Endothelial cell (in vitro differentiated cells): ENCODE measurements around the gene PRKCI. TPM values are rescaled to one million over a fixed set of nuclear protein-coding genes. Genes with fewer than 3 reads are reported as not detected.

ENCODE experiments used
- DNase-seq: peaks from one replicate; pipeline ENCODE4 v3.0.0; 2021; ENCODE audit warnings: low spot score
- H3K27ac Mint-ChIP-seq: one replicate; pipeline ENCODE4 v1.8.0; 2021; ENCODE audit warnings: mixed read lengths, inconsistent platforms; ENCODE audit not compliant: unreplicated experiment
- H3K27me3 Mint-ChIP-seq: one replicate; pipeline ENCODE4 v1.8.0; 2021; ENCODE audit warnings: mild to moderate bottlenecking, moderate library complexity, mixed read lengths, inconsistent platforms; ENCODE audit not compliant: unreplicated experiment
- H3K36me3 Mint-ChIP-seq: one replicate; pipeline ENCODE4 v1.8.0; 2021; ENCODE audit warnings: mild to moderate bottlenecking, low read depth, mixed read lengths, inconsistent platforms; ENCODE audit not compliant: unreplicated experiment
- H3K4me1 Mint-ChIP-seq: one replicate; pipeline ENCODE4 v1.8.0; 2021; ENCODE audit warnings: mild to moderate bottlenecking, mixed read lengths, inconsistent platforms; ENCODE audit not compliant: unreplicated experiment
- H3K4me3 Mint-ChIP-seq: one replicate; pipeline ENCODE4 v1.8.0; 2021; ENCODE audit warnings: mild to moderate bottlenecking, mixed read lengths, inconsistent platforms; ENCODE audit not compliant: unreplicated experiment
- H3K9me3 Mint-ChIP-seq: one replicate; pipeline ENCODE4 v1.8.0; 2021; ENCODE audit warnings: mixed read lengths, inconsistent platforms; ENCODE audit not compliant: unreplicated experiment
- CTCF ChIP-seq: fragments of 200-600 bp; sonication (generic); IDR thresholded peaks from one replicate; pipeline ENCODE4 v1.5.0; 2021; ENCODE audit warnings: antibody characterized with exemption; ENCODE audit not compliant: unreplicated experiment
- total RNA-seq: library from RNA; stranded (reverse); fragmentation: NEBNext Ultra II Directional; extraction: Animal tissue kit (Norgen Biotek cat#: 25700); gene quantifications from one replicate; pipeline ENCODE4 v1.2.1, GENCODE V29; 2021; ENCODE audit not compliant: unreplicated experiment

PRKCI gene
- total RNA-seq, 1 donor from 2014 or later, result 39.7 TPM

DNA sequence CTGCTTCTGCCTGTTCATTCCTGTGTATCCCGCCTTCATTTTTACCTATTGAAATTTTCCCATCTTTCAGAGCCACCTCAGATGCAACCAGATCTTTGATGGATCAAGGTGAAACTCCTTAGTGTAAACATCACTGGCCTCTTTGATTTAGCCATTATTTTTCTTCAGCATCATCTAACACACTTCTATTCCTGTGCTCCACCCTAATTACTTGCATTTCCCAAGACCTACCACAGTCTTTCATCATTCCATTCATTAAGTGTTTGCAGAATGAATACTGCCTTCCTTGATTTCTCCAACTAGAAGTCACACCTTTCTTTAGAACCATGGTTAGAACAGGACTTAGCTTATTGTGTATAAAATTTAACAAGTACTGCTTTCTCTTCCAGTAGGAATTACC is 79.8 kb downstream of the PRKCI start:
- Mint-ChIP-seq H3K4me3 (no peak overlapping the region), H3K9me3 (no peaks in the 10 kb centered on the region), H3K4me1 (no peaks in the 10 kb centered on the region), H3K36me3 (peaks cover 3% of the 10 kb centered on the region), H3K27ac (no peak overlapping the region), H3K27me3 (no peaks in the 10 kb centered on the region)
- no peak for DNase-seq
- TF ChIP-seq CTCF, result no peak

DNA sequence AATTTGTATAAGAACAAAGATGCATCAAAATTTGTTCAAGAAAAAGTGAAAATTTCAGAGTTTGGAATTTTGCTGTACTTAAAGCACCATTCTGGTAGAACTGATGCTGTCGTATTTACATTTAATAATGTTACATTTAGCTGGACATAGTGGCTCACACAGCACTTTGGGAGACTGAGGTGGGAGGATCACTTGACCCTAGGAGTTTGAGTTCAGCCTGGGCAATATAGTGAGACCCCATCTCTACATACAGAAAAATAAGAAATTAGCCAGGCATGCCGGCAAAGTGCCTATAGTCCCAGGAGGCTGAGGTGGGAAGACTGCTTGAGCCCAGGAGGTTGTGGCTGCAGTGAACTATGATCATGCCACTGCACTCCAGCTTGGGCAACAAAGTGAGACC is 83.8 kb downstream of the PRKCI start:
- Mint-ChIP-seq H3K27me3 (no peaks in the 10 kb centered on the region), H3K36me3 (peaks cover 3% of the 10 kb centered on the region), H3K4me3 (no peak overlapping the region), H3K4me1 (no peaks in the 10 kb centered on the region), H3K27ac (no peak overlapping the region), H3K9me3 (no peaks in the 10 kb centered on the region)
- no peak for DNase-seq
- TF ChIP-seq CTCF, result no peak

GRCh38 chr3:170307671-170308405 is 85.6 kb downstream of the PRKCI start:
- Mint-ChIP-seq H3K9me3 (no peaks in the 10 kb centered on the region), H3K4me3 (no peak overlapping the region), H3K36me3 (no peaks in the 10 kb centered on the region), H3K27me3 (no peaks in the 10 kb centered on the region), H3K4me1 (no peaks in the 10 kb centered on the region), H3K27ac (no peak overlapping the region)
- no peak for DNase-seq
- TF ChIP-seq CTCF, result no peak

DNA sequence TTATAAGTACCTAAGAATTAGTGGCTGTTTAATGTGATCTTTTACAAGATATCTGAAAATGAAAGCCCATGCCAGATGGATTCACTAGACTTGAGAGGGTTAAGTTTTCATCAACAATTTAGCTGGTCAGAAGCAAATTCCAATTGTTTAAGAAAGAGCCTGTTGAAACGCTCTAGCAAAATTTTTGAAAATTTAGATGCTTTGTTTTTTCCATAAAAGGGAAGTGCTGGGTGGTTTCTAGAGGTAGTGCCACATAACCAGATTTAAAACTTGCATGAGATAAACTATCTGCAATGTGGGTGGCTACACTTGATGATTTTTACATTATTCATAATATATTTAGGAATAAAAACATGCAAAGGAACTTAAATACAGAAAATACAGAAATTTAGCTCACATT is 86.8 kb downstream of the PRKCI start:
- no peaks in the 10 kb centered on the region for H3K27me3 Mint-ChIP-seq
- H3K36me3 Mint-ChIP-seq, result no peaks in the 10 kb centered on the region
- no peaks in the 10 kb centered on the region for H3K9me3 Mint-ChIP-seq
- H3K4me3 Mint-ChIP-seq, result no peak overlapping the region
- DNase-seq, result no peak
- no peaks in the 10 kb centered on the region for H3K4me1 Mint-ChIP-seq
- TF ChIP-seq CTCF, result no peak
- H3K27ac Mint-ChIP-seq, result no peak overlapping the region

DNA sequence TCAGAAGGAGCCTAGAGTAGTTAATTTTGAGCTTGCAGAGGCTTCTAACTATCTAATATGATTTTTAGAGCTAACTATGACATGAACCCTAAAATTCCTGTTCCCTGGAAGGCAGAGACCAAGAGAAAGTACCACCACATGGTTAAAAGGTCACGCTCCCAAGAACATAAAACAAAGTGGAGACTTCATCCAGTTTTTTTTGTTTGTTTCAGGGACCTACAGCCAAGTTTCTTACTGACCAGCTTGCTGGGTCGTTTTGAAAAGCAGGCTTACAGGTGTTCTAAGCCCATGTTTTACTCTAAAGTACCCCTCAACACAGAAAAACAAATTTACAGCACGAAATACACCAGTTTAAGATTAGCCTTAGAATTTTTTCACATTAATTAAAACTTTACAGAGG is 95.7 kb downstream of the PRKCI start:
- Mint-ChIP-seq H3K36me3 (no peaks in the 10 kb centered on the region), H3K4me1 (peaks cover 16% of the 10 kb centered on the region), H3K27me3 (peaks cover 1% of the 10 kb centered on the region), H3K27ac (no peak overlapping the region), H3K4me3 (no peak overlapping the region), H3K9me3 (no peaks in the 10 kb centered on the region)
- no peak for DNase-seq
- TF ChIP-seq CTCF, result no peak
